GM12878 (cell line): ENCODE data around the gene GSPT1. TPM values are rescaled to one million over a fixed set of nuclear protein-coding genes. Genes with fewer than 3 reads are reported as not detected.

Experiments used
- ATAC-seq: fragments of 200-7000 bp; cut with Tn5 transposase; 3 replicates; pipeline ENCODE4 v1.9.1; 2020; ENCODE audit warnings: mild to moderate bottlenecking, moderate library complexity
- BruUV-seq: library from RNA; stranded (reverse); fragments of 400-500 nt; replicated peaks from 2 replicates; lab custom pipeline; 2021; lab: Mats Ljungman, UMichigan
- CTCF ChIA-PET: fragments of 300-600 bp; sonication (Branson Sonifier 250); formaldehyde crosslinking; extraction: SDS; loops from one replicate; lab custom pipeline; 2021; ENCODE audit warnings: inconsistent platforms; lab: Yijun Ruan, JAX
- POLR2A ChIA-PET: fragments of 350-600 bp; formaldehyde crosslinking; extraction: SDS; loops from one replicate; lab custom pipeline; 2021; ENCODE audit warnings: inconsistent platforms; lab: Charles Lee
- RAD21 ChIA-PET: fragments of 300-600 bp; sonication (Branson Sonifier 250); formaldehyde crosslinking; loops from one replicate; lab custom pipeline; 2023; ENCODE audit warnings: antibody characterized with exemption; ENCODE audit not compliant: unreplicated experiment; lab: Charles Lee
- SMC1A ChIA-PET: fragments of 300-600 bp; sonication (Branson Sonifier 250); formaldehyde crosslinking; loops from one replicate; lab custom pipeline; 2023; ENCODE audit not compliant: unreplicated experiment, uncharacterized antibody; lab: Charles Lee
- DNase-seq: peaks from one replicate; pipeline ENCODE4 v3.0.0-alpha.2; 2011; ENCODE audit warnings: low read depth, low spot score
- FAIRE-seq: peaks from 3 replicates; lab custom pipeline; 2011; peaks lifted over from hg19 to GRCh38; lab: Jason Lieb, UNC
- H2AFZ ChIP-seq: 2 replicates; pipeline ENCODE4 v1.6.0; 2011; ENCODE audit warnings: low read depth, low read length, control low read depth; ENCODE audit not compliant: control insufficient read depth
- H3K27ac ChIP-seq: 2 replicates; pipeline ENCODE4 v1.5.1; 2011; ENCODE audit warnings: control low read depth; ENCODE audit not compliant: control insufficient read depth, insufficient read depth
- H3K27me3 ChIP-seq, 2 experiments: replicated peaks in 1 of 2; 2 replicates each; pipeline versions ENCODE4 v1.6.0 to v1.6.1; 2011; ENCODE audit warnings: low read length in 1 of 2; ENCODE audit not compliant: control insufficient read depth in 2 of 2, insufficient read depth in 2 of 2
- H3K36me3 ChIP-seq, 2 experiments: 2 replicates each; pipeline ENCODE4 v1.5.1; 2011; ENCODE audit warnings: low read length in 1 of 2; ENCODE audit not compliant: control insufficient read depth in 2 of 2, insufficient read depth in 2 of 2
- H3K4me1 ChIP-seq: 2 replicates; pipeline ENCODE4 v1.6.1; 2011; ENCODE audit warnings: mild to moderate bottlenecking, low read length, moderate library complexity, mixed read lengths; ENCODE audit not compliant: control insufficient read depth, insufficient read depth
- H3K4me2 ChIP-seq: 2 replicates; pipeline ENCODE4 v1.6.0; 2011; ENCODE audit warnings: control low read depth; ENCODE audit not compliant: control insufficient read depth, insufficient read depth
- H3K4me3 ChIP-seq: fragments of 200-600 bp; sonication (generic); 2 replicates; pipeline ENCODE4 v1.5.1; 2016
- H3K79me2 ChIP-seq: 2 replicates; pipeline ENCODE4 v1.6.0; 2011; ENCODE audit warnings: low read length; ENCODE audit not compliant: control insufficient read depth, insufficient read depth
- H3K9ac ChIP-seq: 2 replicates; pipeline ENCODE4 v1.8.0; 2011; ENCODE audit warnings: low read length, control low read depth, mixed read lengths; ENCODE audit not compliant: control insufficient read depth, insufficient read depth
- H3K9me3 ChIP-seq: replicated peaks from 3 replicates; pipeline ENCODE4 v1.5.1; 2011; ENCODE audit warnings: mild to moderate bottlenecking, low read length; ENCODE audit not compliant: control insufficient read depth, insufficient read depth
- H4K20me1 ChIP-seq: 2 replicates; pipeline ENCODE4 v1.6.0; 2011; ENCODE audit not compliant: control insufficient read depth, insufficient read depth
- BRCA1 ChIP-seq: IDR thresholded peaks from 2 replicates; pipeline ENCODE4 v1.6.1; 2011; ENCODE audit warnings: low read depth, low read length, improper control_type of control experiment
- CREB1 ChIP-seq: IDR thresholded peaks from 2 replicates; pipeline ENCODE4 v1.6.1; 2012; ENCODE audit warnings: low read depth, mild to moderate bottlenecking, inconsistent platforms
- ETV6 ChIP-seq, 2 experiments: fragments of 450-650 bp in 1 of 2; IDR thresholded peaks in 1 of 2; conservative IDR thresholded peaks in 1 of 2; 2 replicates each; pipeline ENCODE4 v1.6.1; 2014; ENCODE audit warnings: antibody characterized with exemption in 1 of 2, borderline replicate concordance in 1 of 2, low read depth in 1 of 2, mild to moderate bottlenecking in 1 of 2, moderate library complexity in 1 of 2
- NR2C1 ChIP-seq: fragments of 450-650 bp; IDR thresholded peaks from 2 replicates; pipeline ENCODE4 v1.6.1; 2017; ENCODE audit warnings: antibody characterized with exemption, mild to moderate bottlenecking, moderate library complexity
- RUNX3 ChIP-seq: IDR thresholded peaks from 2 replicates; pipeline ENCODE4 v1.6.1; 2012; ENCODE audit warnings: low read length, inconsistent platforms
- SUPT20H ChIP-seq: IDR thresholded peaks from 2 replicates; pipeline ENCODE4 v1.6.1; 2011; ENCODE audit warnings: low read depth, mild to moderate bottlenecking, low read length, moderate library complexity, borderline replicate concordance; ENCODE audit not compliant: control insufficient read depth
- ZNF384 ChIP-seq: IDR thresholded peaks from 2 replicates; pipeline ENCODE4 v1.6.1; 2012; ENCODE audit warnings: low read depth, mild to moderate bottlenecking, low read length, improper control_type of control experiment, borderline replicate concordance
- ZNF592 ChIP-seq: fragments of 450-650 bp; IDR thresholded peaks from 2 replicates; pipeline ENCODE4 v1.6.1; 2017; ENCODE audit warnings: mild to moderate bottlenecking, moderate library complexity
- WGBS: methylation state at CpG from one replicate; pipeline ENCODE4 v1.1.6; 2016; ENCODE audit warnings: low lambda C conversion rate; ENCODE audit not compliant: insufficient replicate concordance, insufficient coverage; ENCODE audit errors: missing lambda C conversion rate; 5-methylcytosine and 5-hydroxymethylcytosine counted together
- in situ Hi-C: fragments of 300-500 bp; cut with MboI; formaldehyde crosslinking; loops from 9 replicates; pipeline ENCODE4 v1.14.3; 2018; ENCODE audit warnings: mixed read lengths
- intact Hi-C: fragments of 100-400 bp; cut with micrococcal nuclease; formaldehyde crosslinking; loops from one replicate; pipeline ENCODE4 v1.14.2; 2022; ENCODE audit not compliant: unreplicated experiment
- polyA plus RNA-seq, 11 experiments: library from polyadenylated mRNA; depleted of rRNA in 4 of 11; unstranded in 6 of 11; stranded (reverse) in 5 of 11; fragments of >200 nt; fragmentation: Nextera tagmentation in 4 of 11; fragmentation: Illumina TruSeq in 1 of 11; extraction: Ambion mirVana in 4 of 11; extraction: Trizol in 1 of 11; gene quantifications; 1 replicate in 1 of 11; 2 replicates in 10 of 11; pipeline versions ENCODE4 v1.2.1 to v1.2.3, GENCODE V29; 2011 to 2016; ENCODE audit warnings: inconsistent platforms in 2 of 11, missing spikeins in 2 of 11, low read depth in 1 of 11
- total RNA-seq, 4 experiments: library from RNA; depleted of rRNA in 3 of 4; stranded (reverse); fragments of >200 nt in 3 of 4; fragmentation: Illumina TruSeq in 1 of 4; extraction: Trizol in 1 of 4; gene quantifications; 2 replicates each; pipeline versions ENCODE4 v1.2.1 to v1.2.3, GENCODE V29; 2013 to 2021
- TF ChIP-seq, protein P1 (sequence below): fragments of 450-650 bp; IDR thresholded peaks from 2 replicates; pipeline ENCODE4 v1.6.1; 2018; ENCODE audit warnings: borderline replicate concordance, mild to moderate bottlenecking; ENCODE audit not compliant: partially characterized antibody
- TF ChIP-seq, protein P2 (sequence below): IDR thresholded peaks from 2 replicates; pipeline ENCODE4 v1.6.1; 2011; ENCODE audit warnings: low read depth, low read length, improper control_type of control experiment, borderline replicate concordance
- TF ChIP-seq, protein P3 (sequence below): fragments of 450-650 bp; IDR thresholded peaks from 2 replicates; pipeline ENCODE4 v1.6.1; 2016; ENCODE audit warnings: mild to moderate bottlenecking
- TF ChIP-seq, protein P4 (sequence below): fragments of 150-350 bp; IDR thresholded peaks from 2 replicates; pipeline ENCODE4 v1.6.1; 2016; ENCODE audit warnings: low read depth, low read length

The GSPT1 gene
- total and polyA plus RNA-seq, 10 of the 15 experiments (the other 5 are each of a cell fraction or from before 2014, with no cell fraction given), result 46.7 to 181 (median 99.6) TPM

DNA sequence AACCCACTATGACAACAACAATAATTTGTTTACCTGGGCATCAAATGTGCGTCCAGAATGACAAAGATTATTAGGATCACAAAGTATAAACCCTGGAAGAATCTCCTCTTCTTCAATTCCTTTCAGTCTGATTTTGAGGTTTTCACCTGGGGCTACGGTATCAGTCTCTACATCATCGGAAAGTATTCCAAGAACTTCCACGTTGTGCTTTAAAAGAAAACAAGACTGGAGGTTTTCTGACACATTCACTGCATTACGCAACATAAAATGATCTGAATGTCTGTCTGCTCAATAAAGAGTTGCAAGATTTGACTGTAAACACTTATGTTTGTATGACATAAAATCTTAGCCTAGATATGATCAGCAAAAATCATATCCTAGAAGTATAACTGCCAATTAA lies 38.4 kb downstream of the GSPT1 start:
- Histone ChIP-seq H3K36me3 (peaks cover 2 to 19% of the 10 kb centered on the region in 2 experiments), H3K4me1 (no peaks in the 10 kb centered on the region), H3K9ac (no peak overlapping the region), H3K27ac (no peak overlapping the region), H3K27me3 (no peaks in the 10 kb centered on the region), H3K79me2 (no peaks in the 10 kb centered on the region), H3K4me2 (no peak overlapping the region), H3K9me3 (no peaks in the 10 kb centered on the region), H3K4me3 (no peak overlapping the region), H2AFZ (no peak overlapping the region), H4K20me1 (no peaks in the 10 kb centered on the region)
- FAIRE-seq, result no peak
- no peak for DNase-seq
- no TSS peak for BruUV-seq
- ATAC-seq, result no peak
- intact Hi-C loops (no loop called here), in situ Hi-C loops (no loop called here)
- ChIA-PET SMC1A (no interaction called here), RAD21 (no interaction called here), POLR2A (no interaction called here), CTCF (no interaction called here)
- 86% methylated on average over 5 of the region's 5 CpGs for WGBS
- TF ChIP-seq ETV6 (conservative IDR thresholded peaks at IDR 0.05 in 1 of 2, IDR thresholded peaks at IDR 0.05 in 1 of 2; ENCODE audit: borderline replicate concordance in 1 of 2, low read depth in 1 of 2) (no peak), ZNF592 (no peak), BRCA1 (no peak), RUNX3 (no peak), NR2C1 (no peak), ZNF384 (no peak), CREB1 (no peak), SUPT20H (no peak)
- TF ChIP-seq, protein P1, sequence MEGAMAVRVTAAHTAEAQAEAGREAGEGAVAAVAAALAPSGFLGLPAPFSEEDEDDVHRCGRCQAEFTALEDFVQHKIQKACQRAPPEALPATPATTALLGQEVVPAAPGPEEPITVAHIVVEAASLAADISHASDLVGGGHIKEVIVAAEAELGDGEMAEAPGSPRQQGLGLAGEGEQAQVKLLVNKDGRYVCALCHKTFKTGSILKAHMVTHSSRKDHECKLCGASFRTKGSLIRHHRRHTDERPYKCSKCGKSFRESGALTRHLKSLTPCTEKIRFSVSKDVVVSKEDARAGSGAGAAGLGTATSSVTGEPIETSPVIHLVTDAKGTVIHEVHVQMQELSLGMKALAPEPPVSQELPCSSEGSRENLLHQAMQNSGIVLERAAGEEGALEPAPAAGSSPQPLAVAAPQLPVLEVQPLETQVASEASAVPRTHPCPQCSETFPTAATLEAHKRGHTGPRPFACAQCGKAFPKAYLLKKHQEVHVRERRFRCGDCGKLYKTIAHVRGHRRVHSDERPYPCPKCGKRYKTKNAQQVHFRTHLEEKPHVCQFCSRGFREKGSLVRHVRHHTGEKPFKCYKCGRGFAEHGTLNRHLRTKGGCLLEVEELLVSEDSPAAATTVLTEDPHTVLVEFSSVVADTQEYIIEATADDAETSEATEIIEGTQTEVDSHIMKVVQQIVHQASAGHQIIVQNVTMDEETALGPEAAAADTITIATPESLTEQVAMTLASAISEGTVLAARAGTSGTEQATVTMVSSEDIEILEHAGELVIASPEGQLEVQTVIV, result no peak
- TF ChIP-seq, protein P2, sequence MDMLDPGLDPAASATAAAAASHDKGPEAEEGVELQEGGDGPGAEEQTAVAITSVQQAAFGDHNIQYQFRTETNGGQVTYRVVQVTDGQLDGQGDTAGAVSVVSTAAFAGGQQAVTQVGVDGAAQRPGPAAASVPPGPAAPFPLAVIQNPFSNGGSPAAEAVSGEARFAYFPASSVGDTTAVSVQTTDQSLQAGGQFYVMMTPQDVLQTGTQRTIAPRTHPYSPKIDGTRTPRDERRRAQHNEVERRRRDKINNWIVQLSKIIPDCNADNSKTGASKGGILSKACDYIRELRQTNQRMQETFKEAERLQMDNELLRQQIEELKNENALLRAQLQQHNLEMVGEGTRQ, result no peak
- TF ChIP-seq, protein P3, sequence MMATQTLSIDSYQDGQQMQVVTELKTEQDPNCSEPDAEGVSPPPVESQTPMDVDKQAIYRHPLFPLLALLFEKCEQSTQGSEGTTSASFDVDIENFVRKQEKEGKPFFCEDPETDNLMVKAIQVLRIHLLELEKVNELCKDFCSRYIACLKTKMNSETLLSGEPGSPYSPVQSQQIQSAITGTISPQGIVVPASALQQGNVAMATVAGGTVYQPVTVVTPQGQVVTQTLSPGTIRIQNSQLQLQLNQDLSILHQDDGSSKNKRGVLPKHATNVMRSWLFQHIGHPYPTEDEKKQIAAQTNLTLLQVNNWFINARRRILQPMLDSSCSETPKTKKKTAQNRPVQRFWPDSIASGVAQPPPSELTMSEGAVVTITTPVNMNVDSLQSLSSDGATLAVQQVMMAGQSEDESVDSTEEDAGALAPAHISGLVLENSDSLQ, result no peak
- TF ChIP-seq, protein P4, sequence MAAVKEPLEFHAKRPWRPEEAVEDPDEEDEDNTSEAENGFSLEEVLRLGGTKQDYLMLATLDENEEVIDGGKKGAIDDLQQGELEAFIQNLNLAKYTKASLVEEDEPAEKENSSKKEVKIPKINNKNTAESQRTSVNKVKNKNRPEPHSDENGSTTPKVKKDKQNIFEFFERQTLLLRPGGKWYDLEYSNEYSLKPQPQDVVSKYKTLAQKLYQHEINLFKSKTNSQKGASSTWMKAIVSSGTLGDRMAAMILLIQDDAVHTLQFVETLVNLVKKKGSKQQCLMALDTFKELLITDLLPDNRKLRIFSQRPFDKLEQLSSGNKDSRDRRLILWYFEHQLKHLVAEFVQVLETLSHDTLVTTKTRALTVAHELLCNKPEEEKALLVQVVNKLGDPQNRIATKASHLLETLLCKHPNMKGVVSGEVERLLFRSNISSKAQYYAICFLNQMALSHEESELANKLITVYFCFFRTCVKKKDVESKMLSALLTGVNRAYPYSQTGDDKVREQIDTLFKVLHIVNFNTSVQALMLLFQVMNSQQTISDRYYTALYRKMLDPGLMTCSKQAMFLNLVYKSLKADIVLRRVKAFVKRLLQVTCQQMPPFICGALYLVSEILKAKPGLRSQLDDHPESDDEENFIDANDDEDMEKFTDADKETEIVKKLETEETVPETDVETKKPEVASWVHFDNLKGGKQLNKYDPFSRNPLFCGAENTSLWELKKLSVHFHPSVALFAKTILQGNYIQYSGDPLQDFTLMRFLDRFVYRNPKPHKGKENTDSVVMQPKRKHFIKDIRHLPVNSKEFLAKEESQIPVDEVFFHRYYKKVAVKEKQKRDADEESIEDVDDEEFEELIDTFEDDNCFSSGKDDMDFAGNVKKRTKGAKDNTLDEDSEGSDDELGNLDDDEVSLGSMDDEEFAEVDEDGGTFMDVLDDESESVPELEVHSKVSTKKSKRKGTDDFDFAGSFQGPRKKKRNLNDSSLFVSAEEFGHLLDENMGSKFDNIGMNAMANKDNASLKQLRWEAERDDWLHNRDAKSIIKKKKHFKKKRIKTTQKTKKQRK, result no peak
